ENCODE measurements around the gene BACH1.

Gene BACH1

GRCh38 chr21:29316029-29316742 is 17.5 kb downstream of the BACH1 start:
- FAIRE-seq, result no peak

- FAIRE-seq, result no peak
Observed at GRCh38 chr21:29316806-29317205, 18.1 kb downstream of the BACH1 start.

- no peak for FAIRE-seq
Observed at GRCh38 chr21:29318354-29318753, 19.6 kb downstream of the BACH1 start.

GRCh38 chr21:29320031-29320430 is 21.3 kb downstream of the BACH1 start:
- no peak for FAIRE-seq

- FAIRE-seq, result no peak
Observed at GRCh38 chr21:29321217-29321616, 22.5 kb downstream of the BACH1 start.

GRCh38 chr21:29321932-29322928 is 23.5 kb downstream of the BACH1 start:
- FAIRE-seq, result no peak

- no peak for FAIRE-seq
Observed at GRCh38 chr21:29323189-29323588, 24.5 kb downstream of the BACH1 start.

- no peak for FAIRE-seq
Observed at GRCh38 chr21:29326914-29327554, 28.3 kb downstream of the BACH1 start.

- no peak for FAIRE-seq
Observed at GRCh38 chr21:29329406-29329805, 30.7 kb downstream of the BACH1 start.

- no peak for FAIRE-seq
Observed at GRCh38 chr21:29330797-29331196, 32.1 kb downstream of the BACH1 start.

- no peak for FAIRE-seq
Observed at GRCh38 chr21:29332461-29333362, 34.0 kb downstream of the BACH1 start.

- no peak for FAIRE-seq
Observed at GRCh38 chr21:29333406-29333805, 34.7 kb downstream of the BACH1 start.

- FAIRE-seq, result no peak
Observed at GRCh38 chr21:29334717-29335428, 36.2 kb downstream of the BACH1 start.

GRCh38 chr21:29335720-29336119 is 37.0 kb downstream of the BACH1 start:
- FAIRE-seq, result no peak

- FAIRE-seq, result no peak
Observed at GRCh38 chr21:29338256-29338655, 39.5 kb downstream of the BACH1 start.

GRCh38 chr21:29340228-29340627 is 41.5 kb downstream of the BACH1 start:
- FAIRE-seq, result no peak

GRCh38 chr21:29342363-29342957 is 43.7 kb downstream of the BACH1 start:
- no peak for FAIRE-seq

- no peak for FAIRE-seq
Observed at GRCh38 chr21:29343519-29343918, 44.8 kb downstream of the BACH1 start.

- no peak for FAIRE-seq
Observed at GRCh38 chr21:29346281-29346680, 47.6 kb downstream of the BACH1 start.

- FAIRE-seq, result no peak
Observed at GRCh38 chr21:29346771-29347170, 48.0 kb downstream of the BACH1 start.

- no peak for FAIRE-seq
Observed at GRCh38 chr21:29347274-29347681, 48.6 kb downstream of the BACH1 start.

Measured in TTC549 (cell line).